Measurements from ENCODE around the gene GARIN3.

GRCh38 chr5:157172403-157172802 is 6.3 kb upstream of the GARIN3 start:
- no peak for TF ChIP-seq CTCF (IDR thresholded peaks at IDR 0.05)
- TF ChIP-seq EZH2 (IDR thresholded peaks at IDR 0.05) = no peak
- no peak for TF ChIP-seq EZH2phosphoT487 (IDR thresholded peaks at IDR 0.05)

Data from neural progenitor cell (in vitro differentiated cells).